Nucleus accumbens (tissue), 56 donors: ENCODE measurements around the gene SND1.
"Not testable (repeated sequence)": the region's sequence is repeated elsewhere in the genome, so short reads cannot be mapped to it uniquely, and the experiment has no call there.

Experiments used
- DNase-seq, 56 donors: peaks; one replicate each; lab custom pipeline; 2025; lab: John Stamatoyannopoulos, UW

The SND1 gene

DNA sequence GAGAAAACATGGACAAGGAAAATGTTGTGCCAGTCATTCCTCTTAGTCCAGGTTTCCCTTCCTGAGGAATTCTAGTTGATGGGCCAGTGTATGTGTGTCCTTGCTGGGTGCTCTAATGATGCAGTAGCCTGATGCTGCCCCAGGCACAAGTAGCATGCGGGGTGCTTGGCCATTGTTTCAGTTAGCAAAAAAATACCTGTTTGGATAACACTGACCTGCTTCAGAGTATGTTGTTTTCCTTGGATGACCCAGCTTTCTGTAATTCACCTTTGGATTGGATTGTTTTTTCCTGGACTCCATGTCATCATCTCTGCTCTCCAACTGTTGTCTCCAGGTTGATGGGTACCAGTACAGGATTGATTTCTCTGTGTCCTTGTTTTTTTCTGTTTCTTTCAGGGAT is 169.2 kb downstream of the SND1 start:
- no peak for DNase-seq

DNA sequence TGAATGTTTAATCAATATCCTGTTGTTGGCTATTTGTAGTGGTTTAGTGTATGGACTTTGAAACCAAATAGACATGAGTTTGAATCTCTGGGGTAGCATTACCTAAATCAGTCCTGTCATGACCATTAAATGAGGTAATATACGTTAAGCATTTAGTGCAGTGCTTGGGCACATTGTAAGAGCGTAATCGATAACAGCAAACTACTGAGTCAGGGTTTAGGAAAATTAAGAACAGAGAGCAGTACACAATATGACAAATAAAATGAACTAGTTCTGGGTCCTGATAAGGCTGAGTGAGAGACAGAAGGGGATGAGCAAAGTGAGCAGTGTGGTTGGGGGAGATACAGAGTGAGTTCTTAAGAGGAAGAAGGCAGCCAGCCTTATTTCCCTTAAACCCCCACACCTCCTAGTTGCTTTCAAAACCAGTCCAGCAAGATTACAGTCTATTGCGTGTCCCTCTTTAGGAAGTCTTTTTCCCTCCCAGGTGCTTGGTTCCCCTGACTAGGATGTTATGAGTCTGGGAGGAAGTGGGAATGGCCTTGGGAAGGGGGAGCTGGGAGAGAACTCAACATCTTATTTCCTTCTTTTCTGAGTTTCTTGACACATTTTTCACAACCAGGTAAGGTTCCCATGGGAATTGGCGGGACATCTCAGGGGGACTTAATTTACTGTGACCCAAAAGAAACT is 171.0 kb downstream of the SND1 start:
- no peak for DNase-seq

DNA sequence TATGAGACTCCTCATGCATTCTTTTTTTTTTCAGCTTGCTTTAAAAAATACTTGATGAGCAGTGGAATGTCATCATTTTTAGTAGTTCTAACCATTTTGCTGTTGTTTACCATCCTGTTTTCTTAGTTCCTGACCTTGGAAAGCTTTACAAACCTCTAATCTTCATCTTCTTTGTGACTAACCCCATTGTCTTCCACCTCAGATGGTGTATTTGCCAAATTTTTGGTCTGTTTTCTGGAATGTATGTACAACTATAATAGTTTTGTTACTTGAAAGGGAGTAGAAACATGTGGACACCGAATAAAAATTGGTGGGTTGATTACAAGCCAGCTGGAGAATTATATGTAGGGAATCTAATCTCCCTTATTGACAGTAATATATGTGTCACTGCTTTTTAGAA is 172.7 kb downstream of the SND1 start:
- no peak for DNase-seq

DNA sequence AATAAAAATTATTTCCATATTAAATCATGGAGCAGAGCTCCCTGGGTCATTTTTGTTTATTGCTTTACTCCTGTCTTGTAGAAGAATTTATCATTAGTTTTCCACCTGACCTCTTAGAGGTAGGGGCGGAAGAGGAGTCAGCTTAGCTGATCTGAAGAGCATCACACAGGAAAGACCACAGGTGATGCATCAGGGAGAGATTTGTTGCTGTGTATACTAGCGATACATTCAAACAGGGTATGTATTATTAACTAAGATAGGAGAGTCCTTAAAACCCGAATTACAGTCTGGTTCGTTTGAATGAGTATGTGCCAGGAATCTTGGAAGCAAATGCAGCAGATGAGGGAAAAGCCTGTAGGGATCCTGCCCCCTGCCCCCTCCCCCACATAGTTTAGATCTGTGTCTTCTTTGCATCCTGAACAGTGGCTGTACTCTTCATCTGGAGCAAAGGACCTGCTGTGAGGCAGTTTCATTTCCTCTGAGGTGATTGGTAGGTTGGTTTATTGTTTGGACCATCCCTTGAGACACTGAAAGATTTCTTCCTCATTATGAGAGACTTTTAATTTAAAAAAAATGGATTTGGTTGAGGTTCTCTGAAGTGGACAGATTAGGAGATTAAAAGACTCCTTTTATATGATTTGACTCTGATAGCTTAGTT is 177.0 kb downstream of the SND1 start:
- DNase-seq = no peak

DNA sequence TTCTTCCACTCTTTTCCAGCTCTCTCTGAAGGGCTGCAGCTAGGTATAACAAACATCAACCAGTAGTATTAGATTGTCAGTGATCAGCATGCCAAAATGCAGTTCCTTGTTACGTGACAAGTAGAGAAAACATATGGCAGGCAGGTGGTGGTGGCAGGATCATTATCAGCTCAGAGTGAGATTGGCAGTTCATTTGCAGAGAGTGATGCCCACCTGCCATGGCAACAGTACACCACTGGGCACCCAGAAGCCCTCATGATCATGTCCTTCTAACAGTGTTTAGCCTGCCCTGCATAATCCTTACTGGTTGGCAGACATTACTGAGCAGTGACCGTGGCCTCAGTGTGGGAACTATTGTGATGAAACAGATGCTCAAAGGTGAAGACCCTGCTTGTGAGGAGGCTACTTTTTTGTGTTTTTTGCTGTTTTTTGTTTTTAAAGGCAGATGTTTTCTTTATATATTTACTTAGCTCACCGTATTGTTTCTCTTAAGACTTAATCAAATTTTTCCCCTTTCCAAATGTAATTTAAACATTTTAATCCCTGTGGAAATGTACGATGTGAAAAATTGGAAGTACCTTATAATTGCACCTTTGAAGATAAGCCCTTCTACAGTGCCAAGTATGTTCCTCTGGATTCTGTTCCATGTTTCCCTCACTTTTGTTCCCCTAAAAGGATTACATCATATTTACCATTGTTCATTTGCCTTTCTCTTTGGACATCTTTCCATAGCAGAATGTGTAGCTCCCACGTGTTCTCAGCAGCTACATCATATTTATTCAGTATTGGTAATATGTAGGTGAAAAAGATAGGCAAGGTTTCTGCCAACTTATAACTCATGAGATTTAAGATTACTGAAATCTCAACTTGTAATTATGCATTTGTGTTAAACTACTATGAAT is 179.6 kb downstream of the SND1 start:
- no peak for DNase-seq

DNA sequence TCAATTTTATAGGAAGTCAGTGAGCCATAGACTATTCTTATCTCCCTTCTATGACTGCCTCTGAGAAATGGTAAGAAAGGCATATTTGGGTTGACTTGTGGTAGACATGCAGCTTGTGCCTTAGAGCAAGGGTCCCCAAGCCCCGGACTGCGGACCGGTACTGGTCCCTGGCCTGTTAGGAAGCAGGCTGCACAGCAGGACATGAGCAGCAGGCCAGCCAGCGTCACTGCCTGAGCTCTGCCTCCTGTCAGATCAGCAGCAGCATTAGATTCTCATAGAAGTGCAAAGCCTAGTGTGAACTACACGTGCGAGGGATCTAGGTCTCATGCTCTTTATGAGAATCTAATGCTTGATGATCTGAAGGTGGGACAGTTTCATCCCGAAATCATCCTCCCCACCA is 180.6 kb downstream of the SND1 start:
- no peak for DNase-seq

DNA sequence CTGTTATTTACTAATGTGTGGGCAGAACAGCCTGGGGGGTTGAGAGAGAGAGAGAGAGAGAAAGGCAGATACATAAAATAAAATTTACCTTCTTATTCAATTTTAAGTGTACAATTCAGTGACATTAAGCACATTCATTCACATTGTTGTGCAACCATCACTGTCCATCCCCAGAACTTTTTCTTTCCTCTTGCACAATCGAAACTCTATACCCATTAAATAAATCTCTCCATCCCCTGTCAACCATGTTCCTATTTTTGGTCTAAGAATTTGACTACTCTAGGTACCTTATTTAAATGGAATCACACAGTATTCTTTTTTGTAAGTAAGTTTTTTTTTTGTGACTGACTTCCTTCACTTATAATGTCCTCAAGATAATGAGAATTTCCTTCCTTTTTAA is 181.6 kb downstream of the SND1 start:
- no peak for DNase-seq

DNA sequence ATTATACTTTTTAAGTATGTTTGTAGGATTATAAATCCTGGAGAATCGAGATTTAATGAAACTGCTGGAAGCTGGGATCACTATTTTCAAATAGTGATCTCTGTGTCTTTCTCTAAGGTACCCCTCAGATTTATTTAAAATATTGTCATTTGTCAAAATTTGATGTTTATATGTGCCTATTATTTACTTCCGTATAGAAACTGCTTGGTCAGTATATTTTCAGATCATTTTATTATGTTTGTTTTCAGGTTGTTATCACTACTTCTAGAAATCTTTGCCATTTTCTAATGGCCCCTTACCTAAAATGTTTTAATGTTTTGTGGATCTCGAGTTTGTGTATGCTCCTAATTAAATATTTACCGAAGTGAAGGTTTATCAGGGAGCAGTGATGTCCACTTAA is 183.7 kb downstream of the SND1 start:
- no peak for DNase-seq

DNA sequence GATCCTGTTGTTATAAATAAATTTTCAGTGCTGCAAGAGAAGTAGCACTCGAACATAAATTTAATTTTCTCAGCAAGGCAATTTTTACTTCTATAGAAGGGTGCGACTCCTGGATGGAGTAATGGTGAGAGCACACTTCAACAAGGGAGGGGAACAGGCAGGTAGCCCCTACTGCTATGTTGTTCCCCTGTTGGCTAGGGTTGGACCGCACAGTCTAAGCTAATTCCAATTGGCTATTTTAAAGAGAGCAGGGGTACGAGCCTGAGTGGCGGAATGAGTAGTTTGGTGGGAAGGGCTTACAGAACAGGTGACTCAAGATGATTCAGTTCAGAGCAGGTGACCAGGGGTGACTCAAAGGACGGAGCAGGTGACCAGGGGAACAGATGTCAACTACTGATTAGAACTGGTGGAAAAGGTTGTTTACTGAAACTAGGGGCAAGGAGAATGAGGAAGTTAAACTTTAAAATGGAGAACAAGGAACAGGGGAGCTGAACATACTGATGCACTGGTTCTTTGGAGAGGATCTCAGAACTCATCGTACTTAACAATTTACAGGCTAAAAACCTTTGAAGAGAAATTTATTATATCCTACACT is 185.9 kb downstream of the SND1 start:
- not testable (repeated sequence) for DNase-seq

DNA sequence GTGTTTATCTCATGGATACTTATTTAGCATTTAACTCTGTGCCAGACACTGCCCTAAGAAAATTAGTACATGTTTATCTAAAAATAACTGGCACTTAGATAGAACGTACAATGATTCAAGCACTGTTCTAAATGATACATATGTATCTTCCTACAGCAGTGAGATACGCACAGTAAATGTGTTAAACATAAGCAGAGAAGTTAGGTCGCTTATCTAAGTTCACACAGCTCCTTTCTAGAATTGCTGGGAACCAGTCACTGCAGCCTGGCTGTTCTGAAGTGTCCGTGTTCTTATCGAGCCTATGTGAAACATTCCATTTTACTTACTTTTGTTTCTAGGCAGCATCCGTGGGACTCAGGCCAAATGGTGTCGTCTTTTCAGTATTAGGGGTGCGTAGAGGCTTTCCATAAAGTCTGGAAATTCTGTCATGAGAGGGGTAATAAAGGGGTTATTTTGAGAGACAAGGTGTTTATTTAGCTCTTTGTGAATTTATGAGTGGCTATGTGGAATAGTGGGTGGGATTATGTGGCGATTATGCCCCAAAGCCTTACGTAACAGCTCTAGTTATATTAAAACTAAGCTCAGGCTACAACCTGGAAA is 186.9 kb downstream of the SND1 start:
- DNase-seq = no peak

DNA sequence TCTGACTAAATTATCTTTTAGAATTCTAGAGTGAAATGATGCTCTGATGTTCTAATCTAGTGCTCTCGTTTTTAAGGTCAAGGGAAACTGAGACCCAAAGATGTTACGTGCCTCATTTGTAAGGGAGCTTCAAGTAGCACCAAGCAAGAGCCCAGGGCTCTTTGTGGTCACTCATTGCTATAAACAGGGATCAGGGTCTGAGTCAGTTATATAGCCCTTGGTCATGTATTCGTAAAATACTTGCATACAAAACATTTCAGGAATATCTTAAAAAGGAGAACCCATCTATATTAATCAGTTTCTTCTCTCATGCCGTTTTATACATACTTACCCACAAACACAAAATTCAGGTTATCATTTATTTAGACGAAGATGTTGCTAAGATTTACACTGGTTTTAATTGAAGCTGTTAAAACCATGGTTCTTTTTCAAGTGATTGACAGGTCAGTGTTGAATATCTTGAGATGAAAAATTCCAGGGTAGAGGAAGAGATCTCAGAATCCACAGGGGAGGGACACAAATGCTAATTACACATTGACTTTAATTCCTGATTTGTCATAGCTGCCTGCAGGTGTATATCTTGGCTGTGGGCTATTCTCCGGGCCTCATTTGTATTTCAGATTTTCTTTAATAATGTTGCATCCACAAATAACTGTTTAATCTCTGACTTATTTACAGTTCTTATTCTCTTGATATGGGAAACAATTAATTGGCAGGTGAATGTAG is 188.4 kb downstream of the SND1 start:
- DNase-seq = no peak

DNA sequence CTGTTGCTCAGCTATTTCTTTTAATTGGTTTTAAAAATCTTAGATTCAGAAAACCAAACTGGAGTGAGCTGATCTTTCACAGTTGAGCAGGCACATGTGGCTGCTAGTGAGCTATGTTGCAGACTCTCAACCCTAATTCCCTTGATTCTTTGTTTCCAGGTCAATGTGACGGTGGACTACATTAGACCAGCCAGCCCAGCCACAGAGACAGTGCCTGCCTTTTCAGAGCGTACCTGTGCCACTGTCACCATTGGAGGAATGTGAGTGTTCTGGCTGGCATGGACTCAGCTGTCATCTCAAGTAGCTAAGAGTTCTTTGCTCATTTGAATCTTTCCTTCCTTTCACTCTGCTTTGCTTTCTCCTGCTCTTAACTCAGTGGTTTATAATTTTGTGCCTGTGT is 192.2 kb downstream of the SND1 start:
- DNase-seq = peak in 1 of 56 donors; percentile 1

DNA sequence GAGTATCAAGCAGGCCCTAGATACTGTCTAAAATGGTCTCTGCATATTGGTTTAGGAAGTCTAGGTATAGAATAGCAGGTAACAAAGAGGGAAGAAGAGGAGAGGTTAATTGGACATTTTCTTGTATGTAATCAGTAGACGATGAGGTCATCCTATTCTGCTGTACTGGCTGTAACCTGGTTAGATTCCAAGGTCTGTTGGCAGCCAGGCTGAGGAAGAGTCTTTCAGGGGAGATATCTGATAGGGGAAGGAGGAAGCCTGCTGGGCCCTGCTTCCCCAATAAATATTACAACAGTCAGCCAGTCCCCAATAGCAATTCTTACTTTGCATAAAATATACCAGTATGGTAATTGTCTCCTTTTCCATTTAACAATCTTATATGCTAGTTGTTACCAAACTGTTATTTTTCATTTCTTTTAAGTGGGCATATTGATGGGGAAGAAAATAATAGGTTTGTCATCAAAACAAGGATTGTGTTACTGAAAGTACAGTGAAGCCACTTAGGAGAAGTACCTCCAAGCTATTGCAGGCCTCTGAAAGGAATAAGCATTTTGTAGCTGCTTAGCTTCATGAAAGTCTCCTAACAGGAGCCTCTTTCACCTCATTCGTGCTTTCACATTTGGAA is 192.8 kb downstream of the SND1 start:
- DNase-seq = peak in 1 of 56 donors; percentile 36

DNA sequence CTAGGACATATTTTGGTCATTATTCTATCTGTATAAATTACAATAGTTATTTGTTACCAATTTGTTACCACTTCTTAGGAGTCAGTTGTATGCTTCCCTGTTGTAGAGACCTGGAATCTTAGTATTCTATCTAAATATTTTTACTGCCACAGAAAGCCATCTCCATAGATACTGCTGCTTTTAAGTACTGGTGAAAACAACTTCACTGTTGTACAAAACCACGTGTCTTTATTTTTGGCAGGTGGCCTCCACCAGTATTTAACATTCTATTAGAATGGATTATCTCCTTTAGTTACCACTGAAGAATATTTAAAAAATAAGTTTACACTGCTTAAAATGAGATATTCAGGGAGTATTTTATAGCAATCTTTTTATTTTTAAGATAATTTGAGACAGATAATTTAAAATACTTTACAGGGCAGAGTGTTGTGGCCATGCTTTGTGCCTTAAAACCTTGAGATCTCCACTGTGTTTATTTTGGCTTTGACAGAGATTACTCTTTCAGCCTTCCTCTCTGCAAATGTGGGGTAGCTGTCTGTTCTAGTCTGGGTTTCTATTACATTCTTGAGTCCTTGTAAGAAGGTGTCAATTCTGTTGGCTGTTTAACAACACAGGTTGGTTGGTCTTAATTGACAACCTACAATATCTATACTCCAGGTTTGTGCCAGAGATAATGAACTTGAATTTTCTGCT is 193.7 kb downstream of the SND1 start:
- DNase-seq = peak in 1 of 56 donors; percentile 16

DNA sequence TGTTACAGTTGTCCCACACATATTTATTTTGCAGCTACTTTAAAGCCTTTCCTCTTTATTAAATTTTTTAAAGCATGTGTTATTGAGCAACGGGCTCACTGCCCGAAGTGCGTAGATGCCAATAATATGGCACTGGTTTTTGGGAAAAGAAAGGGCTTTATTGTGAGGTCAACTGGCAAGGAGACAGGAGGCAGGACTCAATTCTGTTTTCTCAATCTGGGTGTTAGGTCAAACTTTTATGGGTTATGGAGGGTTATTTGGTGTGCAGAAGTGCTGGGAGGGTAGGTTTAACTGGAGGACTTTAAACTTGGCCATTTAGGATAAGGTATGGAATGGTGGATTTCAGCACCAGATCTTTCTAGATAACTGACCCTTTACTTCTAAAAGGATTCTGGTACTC is 195.6 kb downstream of the SND1 start:
- peak in 8 of 56 donors; percentile 2 to 13 (median 6) for DNase-seq

DNA sequence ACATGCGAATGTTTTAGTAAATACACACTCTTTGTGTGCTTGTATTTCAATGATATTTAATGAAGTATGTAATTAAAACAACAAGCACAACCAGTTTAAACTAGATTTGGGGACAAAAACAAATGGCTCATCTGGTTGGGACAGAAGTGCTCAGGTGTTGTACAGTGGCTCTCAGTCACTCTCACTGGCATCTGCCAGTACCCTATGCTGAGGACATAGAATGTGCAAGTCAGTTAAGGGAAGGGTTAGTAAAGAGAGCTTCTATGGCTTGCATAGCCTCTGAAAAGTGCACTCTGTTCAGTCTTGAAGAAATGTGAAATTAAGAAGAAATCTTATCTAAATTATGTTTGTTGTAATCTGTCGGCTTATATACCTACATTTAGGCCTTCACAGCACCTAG is 196.2 kb downstream of the SND1 start:
- DNase-seq = no peak

DNA sequence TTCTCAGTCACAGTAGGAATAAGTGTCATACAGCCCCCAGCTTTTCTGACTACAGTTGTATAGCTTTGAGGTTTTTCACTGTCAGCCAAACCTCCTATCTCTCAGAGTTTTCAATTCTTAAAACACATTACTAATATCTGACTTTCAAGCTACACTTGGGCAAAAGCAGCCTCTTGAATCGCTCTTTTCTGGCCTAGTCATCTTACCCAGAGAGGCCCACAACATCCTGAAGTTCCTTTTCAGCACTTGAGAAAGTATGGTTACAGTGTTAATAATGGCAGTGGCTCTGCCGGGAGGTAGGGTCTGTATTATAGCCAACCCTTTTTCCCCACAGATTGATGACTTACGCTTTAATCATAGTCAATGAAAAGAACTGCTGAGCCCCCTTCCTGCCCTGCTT is 198.2 kb downstream of the SND1 start:
- no peak for DNase-seq

DNA sequence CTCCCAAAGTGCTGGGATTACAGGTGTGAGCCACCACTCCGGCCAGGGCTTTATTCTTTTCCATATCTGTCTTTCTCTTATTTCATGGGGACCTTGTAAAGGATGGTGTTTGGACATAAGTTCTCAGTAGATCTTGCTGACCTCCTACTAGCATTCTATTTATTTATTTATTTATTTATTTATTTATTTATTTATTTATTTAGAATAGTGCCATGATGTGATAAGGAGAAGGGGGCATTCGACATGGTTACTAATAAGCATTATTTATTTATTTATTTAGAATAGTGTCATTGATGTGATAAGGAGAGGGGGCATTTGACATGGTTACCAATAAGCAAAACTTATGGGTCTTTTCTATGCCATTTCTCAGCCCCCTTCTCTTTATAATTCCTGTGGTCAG is 202.4 kb downstream of the SND1 start:
- DNase-seq = no peak

DNA sequence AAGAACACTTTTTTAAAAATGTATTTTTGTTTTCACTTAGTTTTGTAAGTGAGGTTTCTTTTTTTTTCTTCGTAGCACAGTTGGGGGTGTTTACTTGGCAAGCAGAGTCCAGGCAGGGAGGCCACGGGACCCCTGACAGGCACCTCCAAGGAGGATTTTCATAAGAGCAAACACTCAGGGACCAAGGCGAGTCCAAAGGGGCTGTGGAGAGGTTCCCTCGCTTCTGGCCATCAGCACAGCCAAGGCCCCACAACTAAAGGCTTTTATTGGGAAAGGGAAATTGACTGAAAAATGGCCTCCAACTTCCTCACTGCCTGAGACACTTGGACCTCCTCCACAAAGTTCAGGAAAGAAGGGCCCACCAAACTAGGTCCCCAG is 205.5 kb downstream of the SND1 start:
- no peak for DNase-seq
